Erythroblast (primary cell): Measurements from ENCODE around the gene SYNJ2.

Source experiments
- GATA1 ChIP-seq: IDR thresholded peaks from 2 replicates; pipeline ENCODE4 v1.6.1; 2011; ENCODE audit warnings: low read depth, mild to moderate bottlenecking, control low read depth, low read length, moderate library complexity
- POLR2A ChIP-seq: IDR thresholded peaks from 2 replicates; pipeline ENCODE4 v1.6.1; 2011; ENCODE audit warnings: mild to moderate bottlenecking, low read length

- TF ChIP-seq POLR2A (no peak), GATA1 (no peak)
Measured at GRCh38 chr6:157943249-157943963, 38.3 kb upstream of the SYNJ2 start.
